GM12865 (cell line): ENCODE results near the gene FADS2.

Experiments used
- DNase-seq: peaks from one replicate; pipeline ENCODE4 v3.0.0; 2010; ENCODE audit warnings: low read depth
- H3K4me3 ChIP-seq: 2 replicates; pipeline ENCODE4 v1.5.1; 2011; ENCODE audit warnings: mild to moderate bottlenecking, low read depth, low read length, control low read depth
- TF ChIP-seq, protein P1 (sequence below): IDR thresholded peaks from 2 replicates; pipeline ENCODE4 v1.5.1; 2011; ENCODE audit warnings: low read length, control low read depth, low read depth, inconsistent platforms; ENCODE audit not compliant: insufficient read depth; ENCODE audit errors: missing control alignments

The FADS2 gene

DNA sequence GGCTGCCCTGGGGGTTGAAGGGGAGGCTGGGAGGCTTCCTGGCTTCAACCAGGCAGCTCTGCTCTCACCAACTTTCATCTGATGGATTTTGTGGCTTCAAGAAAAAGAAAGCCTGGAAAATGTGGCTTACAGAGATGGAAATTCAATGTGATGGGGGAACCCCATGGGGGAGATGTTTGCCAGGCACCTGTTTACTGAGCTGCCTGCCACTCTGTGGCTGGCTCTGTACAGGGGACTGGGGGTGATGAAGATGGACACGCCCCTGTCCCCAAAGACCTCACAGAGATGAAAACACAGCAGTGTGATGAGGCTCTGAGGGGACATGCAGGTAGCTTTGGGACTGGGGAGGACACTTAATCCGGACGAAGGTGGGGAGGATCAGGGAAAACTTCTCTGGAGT is 45.8 kb upstream of the FADS2 start:
- TF ChIP-seq, protein P1, sequence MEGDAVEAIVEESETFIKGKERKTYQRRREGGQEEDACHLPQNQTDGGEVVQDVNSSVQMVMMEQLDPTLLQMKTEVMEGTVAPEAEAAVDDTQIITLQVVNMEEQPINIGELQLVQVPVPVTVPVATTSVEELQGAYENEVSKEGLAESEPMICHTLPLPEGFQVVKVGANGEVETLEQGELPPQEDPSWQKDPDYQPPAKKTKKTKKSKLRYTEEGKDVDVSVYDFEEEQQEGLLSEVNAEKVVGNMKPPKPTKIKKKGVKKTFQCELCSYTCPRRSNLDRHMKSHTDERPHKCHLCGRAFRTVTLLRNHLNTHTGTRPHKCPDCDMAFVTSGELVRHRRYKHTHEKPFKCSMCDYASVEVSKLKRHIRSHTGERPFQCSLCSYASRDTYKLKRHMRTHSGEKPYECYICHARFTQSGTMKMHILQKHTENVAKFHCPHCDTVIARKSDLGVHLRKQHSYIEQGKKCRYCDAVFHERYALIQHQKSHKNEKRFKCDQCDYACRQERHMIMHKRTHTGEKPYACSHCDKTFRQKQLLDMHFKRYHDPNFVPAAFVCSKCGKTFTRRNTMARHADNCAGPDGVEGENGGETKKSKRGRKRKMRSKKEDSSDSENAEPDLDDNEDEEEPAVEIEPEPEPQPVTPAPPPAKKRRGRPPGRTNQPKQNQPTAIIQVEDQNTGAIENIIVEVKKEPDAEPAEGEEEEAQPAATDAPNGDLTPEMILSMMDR = no peak
- H3K4me3 ChIP-seq = no peak overlapping the region
- DNase-seq = no peak

DNA sequence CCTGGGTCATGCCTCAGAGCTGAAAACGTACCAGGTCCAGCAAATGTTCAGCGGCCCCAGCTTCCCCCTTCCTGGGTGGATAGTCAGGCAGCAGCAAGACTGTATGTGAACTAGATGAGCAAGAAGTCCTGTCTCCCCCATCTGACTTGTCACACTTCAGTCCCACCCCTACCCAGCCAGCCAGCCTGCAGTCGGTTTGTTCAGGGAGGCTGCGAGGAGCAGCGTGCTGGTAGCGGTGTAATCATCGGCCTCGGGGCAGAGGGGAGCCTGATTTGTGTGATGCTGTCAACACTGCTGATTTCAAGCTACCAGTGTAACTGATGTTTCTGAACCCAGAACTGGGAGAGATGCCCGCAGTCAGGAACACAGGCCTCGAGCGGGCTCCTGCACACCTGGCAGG is 45.3 kb upstream of the FADS2 start:
- DNase-seq = no peak
- TF ChIP-seq, protein P1 = no peak
- no peak overlapping the region for H3K4me3 ChIP-seq

DNA sequence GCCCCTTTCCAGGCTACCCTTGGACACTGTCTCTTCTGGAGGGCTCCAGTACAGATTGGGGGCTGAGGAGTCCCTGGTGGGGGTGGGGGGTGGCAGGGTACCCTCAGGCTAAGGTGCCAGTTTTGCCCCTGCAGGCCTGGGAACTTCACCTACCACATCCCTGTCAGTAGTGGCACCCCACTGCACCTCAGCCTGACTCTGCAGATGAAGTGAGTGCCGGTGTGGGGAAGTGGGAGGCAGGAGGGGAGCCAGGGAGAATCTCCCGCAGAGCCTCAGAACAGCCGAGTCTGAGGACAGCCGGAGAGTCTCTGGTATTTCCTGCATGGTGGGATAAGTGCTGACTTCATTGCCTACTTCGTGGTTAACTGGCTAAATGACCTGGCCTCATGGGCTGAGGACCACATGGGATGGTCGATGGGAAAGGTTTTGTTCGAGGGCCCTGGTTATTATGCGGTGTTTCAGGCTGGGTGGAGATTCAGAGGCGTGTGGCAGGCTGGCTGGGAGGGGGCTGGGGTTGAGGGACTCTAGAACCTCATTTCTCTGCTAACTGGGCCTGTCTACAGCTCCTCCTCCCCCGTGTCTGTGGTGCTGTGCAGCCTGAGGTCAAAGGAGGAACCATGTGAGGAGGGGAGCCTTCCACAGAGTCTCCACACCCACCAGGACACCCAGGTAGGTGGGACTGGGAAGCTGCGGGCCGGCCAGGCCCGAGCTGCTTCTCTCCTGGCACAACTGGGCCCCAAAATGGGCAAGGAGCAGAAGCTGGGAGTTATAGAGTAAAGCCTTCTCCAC is 44.2 kb upstream of the FADS2 start:
- TF ChIP-seq, protein P1 = no peak
- no peak for DNase-seq
- H3K4me3 ChIP-seq = no peak overlapping the region

DNA sequence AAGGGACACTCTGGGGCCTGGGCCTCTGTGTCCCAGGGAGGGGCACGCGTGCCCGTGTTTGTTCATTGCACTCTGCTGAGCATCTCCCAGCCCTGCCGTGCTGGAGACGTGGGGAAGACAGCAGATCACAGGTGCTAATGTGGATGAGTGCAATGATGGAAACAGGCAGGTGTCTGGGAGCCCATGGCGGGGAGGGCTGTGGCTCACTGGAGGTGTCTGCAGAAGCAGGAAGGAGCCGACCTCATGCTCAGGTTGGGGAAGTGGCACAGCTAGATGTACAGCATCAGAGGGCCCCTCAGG is 43.6 kb upstream of the FADS2 start:
- DNase-seq = no peak
- no peak overlapping the region for H3K4me3 ChIP-seq

DNA sequence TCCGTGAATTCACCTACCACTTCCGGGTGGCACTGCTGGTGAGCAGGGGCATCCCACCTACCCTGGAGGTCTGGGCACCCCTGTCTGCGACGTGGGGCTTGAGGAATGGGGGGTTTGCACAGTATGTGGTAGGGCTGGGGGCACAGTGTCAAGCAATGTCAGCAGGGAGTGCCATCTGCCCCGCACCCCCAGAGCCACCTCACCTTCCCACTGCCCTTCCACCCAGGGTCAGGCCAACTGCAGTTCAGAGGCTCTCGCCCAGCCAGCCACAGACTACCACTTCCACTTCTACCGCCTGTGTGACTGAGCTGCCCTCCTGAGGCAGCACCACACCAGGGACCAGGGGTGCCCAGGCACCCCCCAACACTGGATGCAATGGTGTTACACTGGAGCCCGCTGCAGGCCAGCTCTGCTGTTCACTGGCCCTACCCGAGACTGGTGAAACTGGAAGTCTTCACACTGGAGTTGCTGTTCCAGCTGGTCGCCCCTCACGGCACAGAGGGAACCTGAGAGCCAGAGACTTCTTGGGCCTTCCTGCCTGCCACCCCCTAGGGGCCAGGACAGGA is 42.2 kb upstream of the FADS2 start:
- no peak overlapping the region for H3K4me3 ChIP-seq
- peak; percentile 18 for DNase-seq

More for the DNA sequence above, 43.6 kb upstream of the FADS2 start:
- TF ChIP-seq, protein P1 = no peak

DNA sequence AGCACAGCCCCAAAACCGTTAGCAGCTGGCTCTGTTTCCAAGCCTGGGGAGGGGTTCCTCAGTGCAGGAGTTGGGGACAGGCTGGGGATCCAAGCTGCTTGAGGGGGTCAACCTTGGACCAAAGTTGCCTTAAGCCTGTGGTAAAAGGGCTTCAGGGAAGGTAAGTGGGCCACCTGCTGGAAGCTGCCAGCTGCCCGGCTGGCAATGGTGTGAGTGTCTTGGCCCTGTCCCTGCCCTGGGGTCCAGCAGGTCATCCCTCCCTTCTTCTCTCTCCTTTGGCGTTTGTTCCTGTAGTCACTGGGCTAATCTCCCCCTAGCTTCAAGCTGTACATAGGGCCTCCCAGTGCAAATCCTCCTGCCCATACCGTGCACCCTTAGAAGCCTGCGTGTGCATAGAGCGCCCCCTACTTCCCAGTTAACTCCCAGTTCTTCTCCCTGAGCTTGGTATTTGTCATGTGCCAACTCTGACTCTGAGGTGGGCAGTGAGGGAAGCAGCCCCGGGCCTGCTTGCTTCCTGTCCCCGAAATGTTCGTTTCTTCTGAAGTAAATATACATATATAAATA is 40.1 kb upstream of the FADS2 start:
- H3K4me3 ChIP-seq = no peak overlapping the region
- peak; percentile 42 for DNase-seq
- TF ChIP-seq, protein P1 = peak; percentile 43

More for the DNA sequence above, 42.2 kb upstream of the FADS2 start:
- TF ChIP-seq, protein P1 = no peak
